ENCODE data around the gene TMED9. TPM values are rescaled to one million over a fixed set of nuclear protein-coding genes. Genes with fewer than 3 reads are reported as not detected.

Gene TMED9
- total and polyA plus RNA-seq, 9 of the 15 experiments (the other 6 are each of a cell fraction or from before 2014, with no cell fraction given) = 43.7 to 301 (median 90.0) TPM

GRCh38 chr5:177592010-177592834, at the start of gene TMED9 (continued):
- TF ChIP-seq STAT5B (CRISPR knock-in tag; IDR thresholded peaks at IDR 0.05) = no peak
- no peak for TF ChIP-seq POLR3G (IDR thresholded peaks at IDR 0.05; ENCODE audit: extremely low read depth, insufficient read length, insufficient replicate concordance)
- TF ChIP-seq ZFX (CRISPR knock-in tag; IDR thresholded peaks at IDR 0.05) = peak; percentile 58
- TF ChIP-seq ARID2 (IDR thresholded peaks at IDR 0.05) = no peak
- no peak for TF ChIP-seq ZNF121 (CRISPR knock-in tag; conservative IDR thresholded peaks at IDR 0.05)
- TF ChIP-seq NCOR1 (IDR thresholded peaks at IDR 0.05) = no peak
- no peak for TF ChIP-seq ILF3 (IDR thresholded peaks at IDR 0.05; ENCODE audit: borderline replicate concordance)
- TF ChIP-seq ESRRB (CRISPR knock-in tag; IDR thresholded peaks at IDR 0.05; ENCODE audit: borderline replicate concordance) = no peak
- no peak for TF ChIP-seq KAT8 (IDR thresholded peaks at IDR 0.05; ENCODE audit: low read depth)
- peak; percentile 68 for TF ChIP-seq GABPB1 (CRISPR knock-in tag; IDR thresholded peaks at IDR 0.05)
- TF ChIP-seq, protein P1, sequence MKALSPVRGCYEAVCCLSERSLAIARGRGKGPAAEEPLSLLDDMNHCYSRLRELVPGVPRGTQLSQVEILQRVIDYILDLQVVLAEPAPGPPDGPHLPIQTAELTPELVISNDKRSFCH (CRISPR knock-in tag; IDR thresholded peaks at IDR 0.05) = no peak
- TF ChIP-seq, protein P1 (tag; IDR thresholded peaks at IDR 0.05) = no peak; the same call in 1 of the 2 replicates
- peak; percentile 78; the same call in 1 of the 2 replicates for TF ChIP-seq TGIF2 (CRISPR knock-in tag; IDR thresholded peaks at IDR 0.05)
- no peak for TF ChIP-seq WHSC1 (IDR thresholded peaks at IDR 0.05; ENCODE audit: low read length)
- no peak for TF ChIP-seq PYGO2 (tag; IDR thresholded peaks at IDR 0.05)
- no peak for TF ChIP-seq E4F1 (CRISPR knock-in tag; IDR thresholded peaks at IDR 0.05; ENCODE audit: borderline replicate concordance)
- TF ChIP-seq C11orf30 (IDR thresholded peaks at IDR 0.05; ENCODE audit: low read depth) = peak; percentile 9
- TF ChIP-seq, protein P2, sequence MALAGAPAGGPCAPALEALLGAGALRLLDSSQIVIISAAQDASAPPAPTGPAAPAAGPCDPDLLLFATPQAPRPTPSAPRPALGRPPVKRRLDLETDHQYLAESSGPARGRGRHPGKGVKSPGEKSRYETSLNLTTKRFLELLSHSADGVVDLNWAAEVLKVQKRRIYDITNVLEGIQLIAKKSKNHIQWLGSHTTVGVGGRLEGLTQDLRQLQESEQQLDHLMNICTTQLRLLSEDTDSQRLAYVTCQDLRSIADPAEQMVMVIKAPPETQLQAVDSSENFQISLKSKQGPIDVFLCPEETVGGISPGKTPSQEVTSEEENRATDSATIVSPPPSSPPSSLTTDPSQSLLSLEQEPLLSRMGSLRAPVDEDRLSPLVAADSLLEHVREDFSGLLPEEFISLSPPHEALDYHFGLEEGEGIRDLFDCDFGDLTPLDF (CRISPR knock-in tag; IDR thresholded peaks at IDR 0.05) = peak; percentile 19; the same call in 1 of the 2 replicates
- no peak for TF ChIP-seq HNRNPL (IDR thresholded peaks at IDR 0.05; ENCODE audit: low read depth, low read length)
- TF ChIP-seq RFX1 (IDR thresholded peaks at IDR 0.05) = no peak
- no peak for TF ChIP-seq MLX (CRISPR knock-in tag; conservative IDR thresholded peaks at IDR 0.05)
- TF ChIP-seq ESRRA (IDR thresholded peaks at IDR 0.05; ENCODE audit: borderline replicate concordance, low read depth) = peak; percentile 47; the same call in 1 of the 2 replicates

Measured in K562 (cell line).